PFSK-1 (cell line): Measurements from ENCODE around the gene COL24A1.

Experiments used
- FOXP2 ChIP-seq: optimal IDR thresholded peaks from 2 replicates; pipeline ENCODE3; 2011; ENCODE audit warnings: borderline replicate concordance, control low read depth, inconsistent platforms; ENCODE audit not compliant: insufficient read depth; ENCODE audit errors: extremely low read length, extremely low read depth
- POLR2AphosphoS5 ChIP-seq: IDR thresholded peaks from 2 replicates; pipeline ENCODE4 v1.6.1; 2012; ENCODE audit warnings: low read depth, mild to moderate bottlenecking, control low read depth, low read length, moderate library complexity
- SIN3A ChIP-seq: IDR thresholded peaks from 2 replicates; pipeline ENCODE4 v1.6.1; 2012; ENCODE audit warnings: mild to moderate bottlenecking, low read length, moderate library complexity, borderline replicate concordance; ENCODE audit not compliant: insufficient read depth
- TAF1 ChIP-seq: IDR thresholded peaks from 2 replicates; pipeline ENCODE4 v1.6.1; 2012; ENCODE audit warnings: low read length, control low read depth, borderline replicate concordance; ENCODE audit not compliant: insufficient read depth
- TF ChIP-seq, protein P1 (sequence below), 2 experiments: IDR thresholded peaks; 2 replicates each; pipeline versions ENCODE4 v1.6.1 to v1.8.0; 2011 to 2012; ENCODE audit warnings: low read depth in 2 of 2, low read length in 2 of 2, control low read depth in 1 of 2, inconsistent platforms in 1 of 2, mild to moderate bottlenecking in 1 of 2, moderate library complexity in 1 of 2; ENCODE audit not compliant: insufficient read depth in 1 of 2

DNA sequence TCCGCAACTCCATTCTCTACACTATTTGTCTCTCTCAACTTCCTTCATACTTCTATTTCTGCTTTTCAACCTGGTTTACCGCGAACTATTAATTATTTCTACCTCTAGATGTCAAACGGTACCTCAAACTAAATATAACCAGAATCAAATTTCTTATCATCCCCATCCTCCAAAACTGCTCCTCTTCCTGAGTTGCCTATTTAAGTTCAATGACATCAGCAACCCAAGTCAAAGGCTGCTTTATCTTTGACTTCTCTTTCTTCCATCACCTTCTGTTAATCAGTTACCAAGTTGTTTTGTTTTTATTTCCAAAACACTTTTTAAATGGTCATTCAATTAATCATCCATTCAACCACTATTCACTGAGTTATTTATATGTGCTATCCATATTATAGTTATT lies 171.9 kb downstream of the COL24A1 start:
- TF ChIP-seq SIN3A (no peak), POLR2AphosphoS5 (no peak), TAF1 (no peak), FOXP2 (no peak)
- TF ChIP-seq, protein P1, sequence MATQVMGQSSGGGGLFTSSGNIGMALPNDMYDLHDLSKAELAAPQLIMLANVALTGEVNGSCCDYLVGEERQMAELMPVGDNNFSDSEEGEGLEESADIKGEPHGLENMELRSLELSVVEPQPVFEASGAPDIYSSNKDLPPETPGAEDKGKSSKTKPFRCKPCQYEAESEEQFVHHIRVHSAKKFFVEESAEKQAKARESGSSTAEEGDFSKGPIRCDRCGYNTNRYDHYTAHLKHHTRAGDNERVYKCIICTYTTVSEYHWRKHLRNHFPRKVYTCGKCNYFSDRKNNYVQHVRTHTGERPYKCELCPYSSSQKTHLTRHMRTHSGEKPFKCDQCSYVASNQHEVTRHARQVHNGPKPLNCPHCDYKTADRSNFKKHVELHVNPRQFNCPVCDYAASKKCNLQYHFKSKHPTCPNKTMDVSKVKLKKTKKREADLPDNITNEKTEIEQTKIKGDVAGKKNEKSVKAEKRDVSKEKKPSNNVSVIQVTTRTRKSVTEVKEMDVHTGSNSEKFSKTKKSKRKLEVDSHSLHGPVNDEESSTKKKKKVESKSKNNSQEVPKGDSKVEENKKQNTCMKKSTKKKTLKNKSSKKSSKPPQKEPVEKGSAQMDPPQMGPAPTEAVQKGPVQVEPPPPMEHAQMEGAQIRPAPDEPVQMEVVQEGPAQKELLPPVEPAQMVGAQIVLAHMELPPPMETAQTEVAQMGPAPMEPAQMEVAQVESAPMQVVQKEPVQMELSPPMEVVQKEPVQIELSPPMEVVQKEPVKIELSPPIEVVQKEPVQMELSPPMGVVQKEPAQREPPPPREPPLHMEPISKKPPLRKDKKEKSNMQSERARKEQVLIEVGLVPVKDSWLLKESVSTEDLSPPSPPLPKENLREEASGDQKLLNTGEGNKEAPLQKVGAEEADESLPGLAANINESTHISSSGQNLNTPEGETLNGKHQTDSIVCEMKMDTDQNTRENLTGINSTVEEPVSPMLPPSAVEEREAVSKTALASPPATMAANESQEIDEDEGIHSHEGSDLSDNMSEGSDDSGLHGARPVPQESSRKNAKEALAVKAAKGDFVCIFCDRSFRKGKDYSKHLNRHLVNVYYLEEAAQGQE (IDR thresholded peaks at IDR 0.05; ENCODE audit: insufficient read depth in 1 of 2, low read depth in 2 of 2, low read length in 2 of 2), result no peak
